AML-193 (cell line): ENCODE measurements around the gene UBL3.

Experiments used
- DNase-seq, 2 experiments: peaks; one replicate each; lab custom pipeline; 2025; lab: John Stamatoyannopoulos, UW

The UBL3 gene

GRCh38 chr13:29754473-29754806, 96.0 kb downstream of the UBL3 start:
- no peak for DNase-seq

- no peak for DNase-seq
Observed at GRCh38 chr13:29753618-29754472, 96.6 kb downstream of the UBL3 start.

- DNase-seq = no peak
Observed at GRCh38 chr13:29752175-29752574, 98.2 kb downstream of the UBL3 start.

GRCh38 chr13:29750183-29750530, 100.3 kb downstream of the UBL3 start:
- no peak for DNase-seq

GRCh38 chr13:29749401-29750182, 100.8 kb downstream of the UBL3 start:
- no peak for DNase-seq

GRCh38 chr13:29748097-29748496, 102.3 kb downstream of the UBL3 start:
- no peak for DNase-seq

- no peak for DNase-seq
Observed at GRCh38 chr13:29746148-29746677, 104.2 kb downstream of the UBL3 start.

- no peak for DNase-seq
Observed at GRCh38 chr13:29745704-29746103, 104.7 kb downstream of the UBL3 start.

- DNase-seq = no peak
Observed at GRCh38 chr13:29743201-29743786, 107.1 kb downstream of the UBL3 start.

GRCh38 chr13:29740961-29741360, 109.5 kb downstream of the UBL3 start:
- no peak for DNase-seq

- DNase-seq = no peak
Observed at GRCh38 chr13:29737061-29737460, 113.4 kb downstream of the UBL3 start.

GRCh38 chr13:29733147-29733611, 117.2 kb downstream of the UBL3 start:
- peak; percentile 54 for DNase-seq

GRCh38 chr13:29730253-29730652, 120.2 kb downstream of the UBL3 start:
- DNase-seq = peak; percentile 5 to 20

GRCh38 chr13:29722415-29722814, 128.0 kb downstream of the UBL3 start:
- DNase-seq = no peak

- DNase-seq = no peak
Observed at GRCh38 chr13:29721766-29722165, 128.7 kb downstream of the UBL3 start.

- no peak for DNase-seq
Observed at GRCh38 chr13:29718694-29719093, 131.7 kb downstream of the UBL3 start.

- no peak for DNase-seq
Observed at GRCh38 chr13:29716493-29716892, 133.9 kb downstream of the UBL3 start.
